ENCODE measurements around the gene DOCK2. TPM values are rescaled to one million over a fixed set of nuclear protein-coding genes. Genes with fewer than 3 reads are reported as not detected.
"Not testable (repeated sequence)": the region's sequence is repeated elsewhere in the genome, so short reads cannot be mapped to it uniquely, and the experiment has no call there.

Gene DOCK2
- polyA plus RNA-seq, 1 donor (not counting 4 experiments of a cell fraction or from before 2014, with no cell fraction given): 0.21 TPM

- H3K27me3 ChIP-seq (ENCODE audit: control insufficient read depth, extremely low read depth, insufficient read depth, low read length): no peaks in the 10 kb centered on the region
- H3K9ac ChIP-seq (ENCODE audit: control insufficient read depth, extremely low read depth, insufficient read depth, low read length): no peak overlapping the region
- no peaks in the 10 kb centered on the region for H3K9me3 ChIP-seq (ENCODE audit: control insufficient read depth, low read depth, low read length)
- TF ChIP-seq CTCF (optimal IDR thresholded peaks at IDR 0.05 in 1 of 3, IDR thresholded peaks at IDR 0.05 in 1 of 3, conservative IDR thresholded peaks at IDR 0.05 in 1 of 3; ENCODE audit: extremely low read depth in 1 of 3, insufficient read depth in 2 of 3, low read length in 3 of 3) (no peak), EZH2 (IDR thresholded peaks at IDR 0.05; ENCODE audit: low read length) (no peak)
- FAIRE-seq: no peak
- H3K4me1 ChIP-seq (ENCODE audit: control insufficient read depth, extremely low read depth, insufficient read depth, low read length): peaks cover 8% of the 10 kb centered on the region
- no peak overlapping the region for H3K4me2 ChIP-seq (ENCODE audit: control insufficient read depth, extremely low read depth, insufficient read depth, low read depth, low read length)
- H4K20me1 ChIP-seq (ENCODE audit: control insufficient read depth, extremely low read depth, insufficient read depth, low read length): no peaks in the 10 kb centered on the region
- no peaks in the 10 kb centered on the region for H3K36me3 ChIP-seq (ENCODE audit: control insufficient read depth in 2 of 2, extremely low read depth in 1 of 2, insufficient read depth in 2 of 2, low read length in 2 of 2)
- dilution Hi-C loops (cut with MboI; ENCODE audit: extremely low pct_ligation_motif_present, low sequenced_read_pairs): no loop called here
- no peak overlapping the region for H3K27ac ChIP-seq (ENCODE audit: control insufficient read depth, insufficient read depth, low read length)
- no peak for DNase-seq (ENCODE audit: low read depth, low spot score)
- no peaks in the 10 kb centered on the region for H3K79me2 ChIP-seq (ENCODE audit: control insufficient read depth, insufficient read depth, low read length)
- H2AFZ ChIP-seq (ENCODE audit: control insufficient read depth, low read length): no peak overlapping the region
- H3K4me3 ChIP-seq (ENCODE audit: control insufficient read depth in 2 of 3, extremely low read depth in 1 of 3, insufficient read depth in 2 of 3, low read depth in 1 of 3, low read length in 3 of 3): no peak overlapping the region
- H3K9me1 ChIP-seq (ENCODE audit: control insufficient read depth, extremely low read depth, insufficient read depth, low read length): no peaks in the 10 kb centered on the region
These were observed 19.2 kb downstream of the DOCK2 start for GRCh38 chr5:169656125-169656901.

GRCh38 chr5:169657127-169657526 is 20.1 kb downstream of the DOCK2 start:
- DNase-seq (ENCODE audit: low read depth, low spot score) (no peak), FAIRE-seq (no peak)
- TF ChIP-seq CTCF (optimal IDR thresholded peaks at IDR 0.05 in 1 of 3, IDR thresholded peaks at IDR 0.05 in 1 of 3, conservative IDR thresholded peaks at IDR 0.05 in 1 of 3; ENCODE audit: extremely low read depth in 1 of 3, insufficient read depth in 2 of 3, low read length in 3 of 3): no peak
- no peak for TF ChIP-seq EZH2 (IDR thresholded peaks at IDR 0.05; ENCODE audit: low read length)
- H3K27ac ChIP-seq (ENCODE audit: control insufficient read depth, insufficient read depth, low read length): no peak overlapping the region
- H3K79me2 ChIP-seq (ENCODE audit: control insufficient read depth, insufficient read depth, low read length): no peaks in the 10 kb centered on the region
- H2AFZ ChIP-seq (ENCODE audit: control insufficient read depth, low read length): no peak overlapping the region
- H3K4me2 ChIP-seq (ENCODE audit: control insufficient read depth, extremely low read depth, insufficient read depth, low read depth, low read length): no peak overlapping the region
- no peaks in the 10 kb centered on the region for H3K9me1 ChIP-seq (ENCODE audit: control insufficient read depth, extremely low read depth, insufficient read depth, low read length)
- no peak overlapping the region for H3K4me3 ChIP-seq (ENCODE audit: control insufficient read depth in 2 of 3, extremely low read depth in 1 of 3, insufficient read depth in 2 of 3, low read depth in 1 of 3, low read length in 3 of 3)
- peaks cover under 1% of the 10 kb centered on the region for H3K4me1 ChIP-seq (ENCODE audit: control insufficient read depth, extremely low read depth, insufficient read depth, low read length)
- no peaks in the 10 kb centered on the region for H4K20me1 ChIP-seq (ENCODE audit: control insufficient read depth, extremely low read depth, insufficient read depth, low read length)
- H3K9ac ChIP-seq (ENCODE audit: control insufficient read depth, extremely low read depth, insufficient read depth, low read length): no peak overlapping the region
- no peaks in the 10 kb centered on the region for H3K27me3 ChIP-seq (ENCODE audit: control insufficient read depth, extremely low read depth, insufficient read depth, low read length)
- H3K9me3 ChIP-seq (ENCODE audit: control insufficient read depth, low read depth, low read length): no peaks in the 10 kb centered on the region
- no peaks in the 10 kb centered on the region for H3K36me3 ChIP-seq (ENCODE audit: control insufficient read depth in 2 of 2, extremely low read depth in 1 of 2, insufficient read depth in 2 of 2, low read length in 2 of 2)
- dilution Hi-C loops (cut with MboI; ENCODE audit: extremely low pct_ligation_motif_present, low sequenced_read_pairs): no loop called here

- FAIRE-seq; H3K9ac ChIP-seq (ENCODE audit: control insufficient read depth, extremely low read depth, insufficient read depth, low read length); H3K9me1 ChIP-seq (ENCODE audit: control insufficient read depth, extremely low read depth, insufficient read depth, low read length); H3K4me1 ChIP-seq (ENCODE audit: control insufficient read depth, extremely low read depth, insufficient read depth, low read length); H2AFZ ChIP-seq (ENCODE audit: control insufficient read depth, low read length); H3K4me2 ChIP-seq (ENCODE audit: control insufficient read depth, extremely low read depth, insufficient read depth, low read depth, low read length); DNase-seq (ENCODE audit: low read depth, low spot score); H3K27ac ChIP-seq (ENCODE audit: control insufficient read depth, insufficient read depth, low read length); H3K27me3 ChIP-seq (ENCODE audit: control insufficient read depth, extremely low read depth, insufficient read depth, low read length); dilution Hi-C loops (cut with MboI; ENCODE audit: extremely low pct_ligation_motif_present, low sequenced_read_pairs); H3K4me3 ChIP-seq (ENCODE audit: control insufficient read depth in 2 of 3, extremely low read depth in 1 of 3, insufficient read depth in 2 of 3, low read depth in 1 of 3, low read length in 3 of 3); H3K9me3 ChIP-seq (ENCODE audit: control insufficient read depth, low read depth, low read length); H3K79me2 ChIP-seq (ENCODE audit: control insufficient read depth, insufficient read depth, low read length); H4K20me1 ChIP-seq (ENCODE audit: control insufficient read depth, extremely low read depth, insufficient read depth, low read length); H3K36me3 ChIP-seq (ENCODE audit: control insufficient read depth in 2 of 2, extremely low read depth in 1 of 2, insufficient read depth in 2 of 2, low read length in 2 of 2): not testable (repeated sequence)
These were observed 25.4 kb downstream of the DOCK2 start for GRCh38 chr5:169662451-169662850.

Data from keratinocyte (primary cell).